Stimulated activated effector memory CD8-positive, alpha-beta T cell treated with anti-CD3 and anti-CD28 coated beads, Interleukin-12 subunit alpha, Interleukin-12 subunit beta, amount 100 ng/mL, for 72 hours (primary cell): ENCODE results near the gene MAP2K3.
"Not testable (repeated sequence)": the region's sequence is repeated elsewhere in the genome, so short reads cannot be mapped to it uniquely, and the experiment has no call there.

Source experiments
- ATAC-seq: fragments of 150-1000 bp; cut with Tn5 transposase; 2 replicates; pipeline ENCODE4 v1.10.0; 2021
- DNase-seq, 2 donors: peaks; one replicate each; pipeline ENCODE4 v3.0.0; 2021 to 2022; ENCODE audit warnings: low spot score in 2 of 2
- H3K27ac Mint-ChIP-seq: one replicate; pipeline ENCODE4 v1.8.0; 2022; ENCODE audit warnings: mild to moderate bottlenecking, mixed read lengths
- H3K36me3 Mint-ChIP-seq: one replicate; pipeline ENCODE4 v1.8.0; 2022; ENCODE audit warnings: mild to moderate bottlenecking, mixed read lengths
- H3K4me1 Mint-ChIP-seq: one replicate; pipeline ENCODE4 v1.8.0; 2022; ENCODE audit warnings: mixed read lengths
- H3K4me3 Mint-ChIP-seq: one replicate; pipeline ENCODE4 v1.8.0; 2022; ENCODE audit warnings: mild to moderate bottlenecking, mixed read lengths
- H3K9me3 Mint-ChIP-seq: one replicate; pipeline ENCODE4 v1.8.0; 2022; ENCODE audit warnings: mixed read lengths

Gene MAP2K3

GRCh38 chr17:21349358-21350050, 65.0 kb downstream of the MAP2K3 start:
- H3K9me3 Mint-ChIP-seq, H3K4me1 Mint-ChIP-seq, H3K36me3 Mint-ChIP-seq, H3K27ac Mint-ChIP-seq, DNase-seq, ATAC-seq, H3K4me3 Mint-ChIP-seq: not testable (repeated sequence)

GRCh38 chr17:21350495-21350894, 66.0 kb downstream of the MAP2K3 start:
- H3K4me1 Mint-ChIP-seq, DNase-seq, H3K36me3 Mint-ChIP-seq, ATAC-seq, H3K9me3 Mint-ChIP-seq, H3K27ac Mint-ChIP-seq, H3K4me3 Mint-ChIP-seq: not testable (repeated sequence)

GRCh38 chr17:21351366-21352065, 67.0 kb downstream of the MAP2K3 start:
- H3K4me1 Mint-ChIP-seq = no peaks in the 10 kb centered on the region
- H3K36me3 Mint-ChIP-seq = no peaks in the 10 kb centered on the region
- no peak overlapping the region for H3K27ac Mint-ChIP-seq
- no peak overlapping the region for H3K4me3 Mint-ChIP-seq
- DNase-seq (no peak), ATAC-seq (no peak)
- H3K9me3 Mint-ChIP-seq = no peaks in the 10 kb centered on the region

GRCh38 chr17:21352221-21352980, 67.9 kb downstream of the MAP2K3 start:
- Mint-ChIP-seq H3K4me3 (no peak overlapping the region), H3K9me3 (no peaks in the 10 kb centered on the region), H3K4me1 (no peaks in the 10 kb centered on the region), H3K27ac (no peak overlapping the region), H3K36me3 (no peaks in the 10 kb centered on the region)
- no peak for DNase-seq
- no peak for ATAC-seq

DNA sequence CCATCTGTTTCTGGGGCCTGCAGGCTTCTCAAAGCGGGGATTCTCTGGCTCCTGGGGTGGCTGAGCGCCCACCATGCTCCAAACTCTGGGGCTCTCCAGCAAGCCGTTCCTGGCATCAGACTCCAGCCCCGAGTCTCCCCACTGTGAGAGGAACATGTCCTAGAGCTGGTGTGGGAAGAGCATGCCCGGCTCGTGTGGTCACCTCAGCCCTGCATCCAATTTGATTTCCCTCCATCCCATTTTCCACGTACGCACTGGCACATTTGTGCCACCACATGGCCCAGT, 68.4 kb downstream of the MAP2K3 start:
- H3K9me3 Mint-ChIP-seq = no peaks in the 10 kb centered on the region
- no peak for DNase-seq
- no peak overlapping the region for H3K27ac Mint-ChIP-seq

DNA sequence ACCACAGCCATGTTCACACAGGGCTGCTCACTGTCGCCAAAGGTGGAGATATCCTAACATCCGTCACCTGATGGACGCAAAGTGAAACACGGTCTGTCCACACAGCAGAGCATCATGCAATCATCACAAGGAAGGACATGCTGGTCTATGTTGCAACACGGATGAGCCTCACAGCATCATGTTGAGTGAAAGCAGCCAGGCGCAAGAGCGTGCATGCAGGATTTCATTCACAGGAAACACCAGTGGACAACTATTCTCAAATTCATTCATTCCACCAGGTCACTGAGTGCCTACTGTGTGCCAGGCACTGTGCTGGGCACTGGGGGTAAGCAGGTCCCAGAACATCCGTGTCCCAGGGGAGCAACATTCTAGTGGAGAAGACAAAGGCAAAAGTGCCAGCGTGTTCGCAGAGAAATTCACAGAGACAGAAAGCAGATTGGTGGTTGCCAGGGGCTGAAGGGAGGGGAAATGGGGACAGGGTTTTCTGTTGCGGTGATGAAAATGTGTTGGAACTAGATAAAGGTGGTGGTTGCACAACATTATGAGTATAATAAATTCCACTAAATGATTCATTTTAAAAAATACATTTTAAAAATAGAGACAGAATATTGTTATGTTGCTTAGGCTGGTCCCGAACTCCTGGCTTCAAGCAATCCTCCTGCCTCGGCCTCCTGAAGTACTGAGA, 69.0 kb downstream of the MAP2K3 start:
- no peak overlapping the region for H3K27ac Mint-ChIP-seq
- H3K9me3 Mint-ChIP-seq = no peaks in the 10 kb centered on the region

More for the DNA sequence above, 68.4 kb downstream of the MAP2K3 start:
- no peak for ATAC-seq
- no peaks in the 10 kb centered on the region for H3K36me3 Mint-ChIP-seq
- H3K4me1 Mint-ChIP-seq = no peaks in the 10 kb centered on the region
- H3K4me3 Mint-ChIP-seq = no peak overlapping the region

DNA sequence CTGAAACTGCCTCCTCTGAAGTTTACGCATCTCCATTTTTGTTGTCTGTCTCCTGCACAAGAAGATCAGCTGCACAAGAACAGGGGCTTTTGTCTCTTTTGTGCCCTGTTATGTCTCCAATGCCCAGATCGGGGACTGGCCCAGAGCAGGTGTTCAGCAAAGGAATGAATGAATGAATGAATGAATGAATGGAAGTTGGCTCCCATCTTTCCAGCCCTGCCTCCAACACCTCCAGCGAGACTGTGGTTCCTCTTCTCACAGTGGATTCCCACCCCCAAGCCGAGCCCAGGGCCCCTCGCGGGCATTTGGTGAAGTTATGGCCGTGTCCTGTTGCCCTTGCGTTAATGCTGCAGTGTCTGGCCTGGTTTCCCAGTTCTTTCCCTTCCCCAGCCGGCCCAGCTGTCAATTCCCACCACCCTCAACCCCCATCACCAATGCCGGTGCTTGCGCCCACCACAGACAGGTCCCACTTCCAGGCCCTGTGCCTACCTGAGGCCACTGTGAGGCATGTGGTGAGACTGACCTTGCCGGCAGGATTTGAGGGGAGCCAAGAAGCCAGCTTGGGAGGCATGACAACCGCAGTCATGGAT, 70.4 kb downstream of the MAP2K3 start:
- Mint-ChIP-seq H3K36me3 (no peaks in the 10 kb centered on the region), H3K4me3 (no peak overlapping the region), H3K9me3 (no peaks in the 10 kb centered on the region), H3K27ac (no peak overlapping the region), H3K4me1 (no peaks in the 10 kb centered on the region)
- no peak for DNase-seq
- ATAC-seq = no peak

More for the DNA sequence above, 69.0 kb downstream of the MAP2K3 start:
- H3K4me1 Mint-ChIP-seq = no peaks in the 10 kb centered on the region
- ATAC-seq = no peak
- no peaks in the 10 kb centered on the region for H3K36me3 Mint-ChIP-seq
- no peak for DNase-seq
- no peak overlapping the region for H3K4me3 Mint-ChIP-seq

GRCh38 chr17:21355586-21355985, 71.1 kb downstream of the MAP2K3 start:
- ATAC-seq (no peak), DNase-seq (no peak)
- Mint-ChIP-seq H3K36me3 (no peaks in the 10 kb centered on the region), H3K4me1 (no peaks in the 10 kb centered on the region), H3K4me3 (no peak overlapping the region), H3K9me3 (no peaks in the 10 kb centered on the region), H3K27ac (no peak overlapping the region)

DNA sequence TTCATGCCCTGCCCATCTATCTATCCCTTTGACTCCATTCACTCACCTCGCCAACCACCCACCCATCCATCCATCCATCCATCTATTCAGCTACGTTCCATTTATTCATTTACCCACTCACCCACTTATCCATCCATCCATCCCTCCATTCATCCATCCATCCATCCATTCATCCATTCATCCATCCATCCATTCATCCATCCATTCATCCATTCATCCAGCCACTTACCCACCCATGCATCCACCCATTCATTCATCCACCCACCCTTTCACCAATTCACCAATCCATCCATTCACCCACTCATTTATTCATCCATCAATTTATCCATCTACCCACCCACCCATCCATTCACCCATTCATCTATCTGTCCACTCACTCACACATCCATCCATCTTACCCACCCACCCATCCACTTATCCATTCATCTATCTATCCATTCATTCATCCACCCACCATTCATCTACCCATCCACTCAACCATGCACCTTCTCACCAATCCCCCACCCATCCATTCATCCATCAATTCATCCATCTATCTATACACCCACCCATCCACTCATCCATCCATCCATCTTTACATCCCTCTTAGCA, 72.1 kb downstream of the MAP2K3 start:
- H3K9me3 Mint-ChIP-seq = no peaks in the 10 kb centered on the region
- H3K27ac Mint-ChIP-seq = no peak overlapping the region
- no peak for ATAC-seq
- DNase-seq = no peak
- no peaks in the 10 kb centered on the region for H3K4me1 Mint-ChIP-seq
- H3K4me3 Mint-ChIP-seq = no peak overlapping the region
- no peaks in the 10 kb centered on the region for H3K36me3 Mint-ChIP-seq

- no peaks in the 10 kb centered on the region for H3K4me1 Mint-ChIP-seq
Observed at GRCh38 chr17:21357281-21357680, 72.8 kb downstream of the MAP2K3 start.

GRCh38 chr17:21357696-21358656, 73.5 kb downstream of the MAP2K3 start:
- no peak overlapping the region for H3K27ac Mint-ChIP-seq
- no peaks in the 10 kb centered on the region for H3K36me3 Mint-ChIP-seq
- H3K4me1 Mint-ChIP-seq = no peaks in the 10 kb centered on the region
- DNase-seq = no peak
- ATAC-seq = peak; percentile 14
- no peaks in the 10 kb centered on the region for H3K9me3 Mint-ChIP-seq
- H3K4me3 Mint-ChIP-seq = no peak overlapping the region

More at GRCh38 chr17:21357281-21357680, 72.8 kb downstream of the MAP2K3 start:
- H3K4me3 Mint-ChIP-seq = no peak overlapping the region
- H3K27ac Mint-ChIP-seq = no peak overlapping the region
- no peaks in the 10 kb centered on the region for H3K36me3 Mint-ChIP-seq
- no peak for ATAC-seq
- no peaks in the 10 kb centered on the region for H3K9me3 Mint-ChIP-seq
- no peak for DNase-seq

GRCh38 chr17:21358682-21359482, 74.4 kb downstream of the MAP2K3 start:
- H3K9me3 Mint-ChIP-seq = no peaks in the 10 kb centered on the region
- H3K36me3 Mint-ChIP-seq = no peaks in the 10 kb centered on the region
- no peak for ATAC-seq
- H3K4me1 Mint-ChIP-seq = no peaks in the 10 kb centered on the region
- DNase-seq = no peak
- no peak overlapping the region for H3K4me3 Mint-ChIP-seq
- no peak overlapping the region for H3K27ac Mint-ChIP-seq

- H3K4me1 Mint-ChIP-seq = no peaks in the 10 kb centered on the region
- no peaks in the 10 kb centered on the region for H3K9me3 Mint-ChIP-seq
- H3K4me3 Mint-ChIP-seq = no peak overlapping the region
- no peak overlapping the region for H3K27ac Mint-ChIP-seq
- no peaks in the 10 kb centered on the region for H3K36me3 Mint-ChIP-seq
- ATAC-seq (no peak), DNase-seq (no peak)
Observed at GRCh38 chr17:21359483-21359840, 75.0 kb downstream of the MAP2K3 start.
